MM.1S (cell line): ENCODE data around the gene TMEM250.

Experiments
- DNase-seq: peaks from one replicate; pipeline ENCODE4 v3.0.0-alpha.2; 2015
- H2AFZ ChIP-seq: fragments of 300-600 bp; sonication (generic); 2 replicates; pipeline ENCODE4 v1.6.0; 2016; ENCODE audit warnings: antibody characterized with exemption, low read length
- H3F3A ChIP-seq: fragments of 300-600 bp; sonication (generic); 2 replicates; pipeline ENCODE4 v1.6.1; 2016; ENCODE audit warnings: mild to moderate bottlenecking, antibody characterized with exemption, low read length, moderate library complexity, mixed read lengths; ENCODE audit not compliant: insufficient read depth
- H3K27ac ChIP-seq: fragments of 300-600 bp; sonication (generic); 2 replicates; pipeline ENCODE4 v1.5.1; 2016; ENCODE audit warnings: mild to moderate bottlenecking, low read length
- H3K27me3 ChIP-seq: fragments of 300-600 bp; sonication (generic); replicated peaks from 2 replicates; pipeline ENCODE4 v1.6.0; 2016; ENCODE audit warnings: low read length; ENCODE audit not compliant: insufficient read depth
- H3K36me3 ChIP-seq: fragments of 300-600 bp; sonication (generic); replicated peaks from 2 replicates; pipeline ENCODE4 v1.6.1; 2016; ENCODE audit warnings: mild to moderate bottlenecking, low read length, mixed read lengths; ENCODE audit not compliant: insufficient read depth
- H3K4me1 ChIP-seq: fragments of 300-600 bp; sonication (generic); 2 replicates; pipeline ENCODE4 v1.6.1; 2016; ENCODE audit warnings: low read length, mixed read lengths
- H3K4me2 ChIP-seq: fragments of 300-600 bp; sonication (generic); 2 replicates; pipeline ENCODE4 v1.6.0; 2016; ENCODE audit warnings: low read depth, low read length
- H3K4me3 ChIP-seq: fragments of 300-600 bp; sonication (generic); 2 replicates; pipeline ENCODE4 v1.5.1; 2016; ENCODE audit warnings: low read length, mixed read lengths
- H3K79me2 ChIP-seq: fragments of 300-600 bp; sonication (generic); 2 replicates; pipeline ENCODE4 v1.6.1; 2016; ENCODE audit warnings: mixed run types, low read length, mixed read lengths
- H3K9ac ChIP-seq: fragments of 300-600 bp; sonication (generic); 2 replicates; pipeline ENCODE4 v1.6.1; 2016; ENCODE audit warnings: low read length, mixed read lengths
- H3K9me2 ChIP-seq: fragments of 300-600 bp; sonication (generic); replicated peaks from 2 replicates; pipeline ENCODE4 v1.6.1; 2016; ENCODE audit warnings: mild to moderate bottlenecking, low read length, mixed read lengths; ENCODE audit not compliant: insufficient read depth
- H3K9me3 ChIP-seq: fragments of 300-600 bp; sonication (generic); replicated peaks from 2 replicates; pipeline ENCODE4 v1.6.1; 2016; ENCODE audit warnings: mild to moderate bottlenecking, low read length, mixed read lengths; ENCODE audit not compliant: insufficient read depth
- H4K20me1 ChIP-seq: fragments of 300-600 bp; sonication (generic); 2 replicates; pipeline ENCODE4 v1.6.1; 2016; ENCODE audit warnings: mild to moderate bottlenecking, low read length, moderate library complexity, mixed read lengths; ENCODE audit not compliant: insufficient read depth
- CTCF ChIP-seq: fragments of 300-600 bp; sonication (generic); IDR thresholded peaks from 2 replicates; pipeline ENCODE4 v1.5.1; 2016; ENCODE audit warnings: antibody characterized with exemption, low read length, mixed read lengths
- EZH2 ChIP-seq: fragments of 300-600 bp; sonication (generic); optimal IDR thresholded peaks from 2 replicates; pipeline ENCODE3; 2017; ENCODE audit warnings: low read depth, mild to moderate bottlenecking, antibody characterized with exemption, low read length, mixed read lengths
- EZH2phosphoT487 ChIP-seq: fragments of 300-600 bp; sonication (generic); IDR thresholded peaks from 2 replicates; pipeline ENCODE4 v1.6.1; 2018; ENCODE audit warnings: antibody characterized with exemption, low read length

TMEM250 gene

GRCh38 chr9:136082496-136083361 lies 35.9 kb downstream of the TMEM250 start:
- Histone ChIP-seq H3K4me2 (no peak overlapping the region), H4K20me1 (no peaks in the 10 kb centered on the region), H3K4me3 (no peak overlapping the region), H3K9ac (no peak overlapping the region), H3K9me2 (no peaks in the 10 kb centered on the region), H3K79me2 (no peaks in the 10 kb centered on the region), H2AFZ (no peak overlapping the region), H3F3A (no peaks in the 10 kb centered on the region), H3K27ac (no peak overlapping the region), H3K9me3 (no peaks in the 10 kb centered on the region), H3K4me1 (no peaks in the 10 kb centered on the region), H3K36me3 (no peaks in the 10 kb centered on the region), H3K27me3 (peaks cover 100% of the 10 kb centered on the region)
- TF ChIP-seq CTCF (no peak), EZH2 (no peak), EZH2phosphoT487 (no peak)
- DNase-seq = no peak

GRCh38 chr9:136081826-136082495 lies 36.7 kb downstream of the TMEM250 start:
- no peak overlapping the region for H3K4me2 ChIP-seq
- H3K27me3 ChIP-seq = peaks cover 99% of the 10 kb centered on the region
- no peaks in the 10 kb centered on the region for H3F3A ChIP-seq
- no peaks in the 10 kb centered on the region for H3K36me3 ChIP-seq
- DNase-seq = no peak
- TF ChIP-seq EZH2 = no peak
- TF ChIP-seq CTCF = no peak
- TF ChIP-seq EZH2phosphoT487 = no peak
- no peaks in the 10 kb centered on the region for H3K9me2 ChIP-seq
- no peak overlapping the region for H3K9ac ChIP-seq
- no peaks in the 10 kb centered on the region for H3K4me1 ChIP-seq
- H4K20me1 ChIP-seq = no peaks in the 10 kb centered on the region
- H3K4me3 ChIP-seq = no peak overlapping the region
- H3K27ac ChIP-seq = no peak overlapping the region
- H3K9me3 ChIP-seq = no peaks in the 10 kb centered on the region
- H2AFZ ChIP-seq = no peak overlapping the region
- H3K79me2 ChIP-seq = no peaks in the 10 kb centered on the region

GRCh38 chr9:136081113-136081825 lies 37.4 kb downstream of the TMEM250 start:
- H3K4me3 ChIP-seq = no peak overlapping the region
- H4K20me1 ChIP-seq = no peaks in the 10 kb centered on the region
- no peak for DNase-seq
- H3K9me3 ChIP-seq = no peaks in the 10 kb centered on the region
- H3F3A ChIP-seq = no peaks in the 10 kb centered on the region
- no peak overlapping the region for H2AFZ ChIP-seq
- no peaks in the 10 kb centered on the region for H3K79me2 ChIP-seq
- no peaks in the 10 kb centered on the region for H3K36me3 ChIP-seq
- H3K4me2 ChIP-seq = no peak overlapping the region
- peaks cover 96% of the 10 kb centered on the region for H3K27me3 ChIP-seq
- no peaks in the 10 kb centered on the region for H3K4me1 ChIP-seq
- no peaks in the 10 kb centered on the region for H3K9me2 ChIP-seq
- H3K27ac ChIP-seq = no peak overlapping the region
- TF ChIP-seq CTCF (no peak), EZH2phosphoT487 (no peak), EZH2 (no peak)
- no peak overlapping the region for H3K9ac ChIP-seq
